SU-DHL-6 (cell line): Measurements from ENCODE around the gene PPP2R5B.

Experiments used
- H2AFZ ChIP-seq: fragments of 200-600 bp; sonication (generic); 2 replicates; pipeline ENCODE4 v1.6.1; 2014; ENCODE audit warnings: low read depth, mild to moderate bottlenecking, moderate library complexity, mixed read lengths, antibody characterized with exemption, low read length; ENCODE audit not compliant: severe bottlenecking
- H3F3A ChIP-seq: fragments of 200-600 bp; shearing (Covaris generic); 2 replicates; pipeline ENCODE4 v1.6.0; 2016; ENCODE audit warnings: antibody characterized with exemption, mild to moderate bottlenecking; ENCODE audit not compliant: insufficient read depth
- H3K27ac ChIP-seq: fragments of 200-600 bp; sonication (generic); 2 replicates; pipeline ENCODE4 v1.5.1; 2016; ENCODE audit warnings: low read depth, mild to moderate bottlenecking, low read length, moderate library complexity, mixed read lengths
- H3K27me3 ChIP-seq: fragments of 200-600 bp; sonication (generic), shearing (Covaris generic); 2 replicates; pipeline ENCODE4 v1.6.0; 2014; ENCODE audit warnings: mild to moderate bottlenecking, low read length
- H3K36me3 ChIP-seq: fragments of 200-600 bp; sonication (generic); 2 replicates; pipeline ENCODE4 v1.6.1; 2014; ENCODE audit warnings: mild to moderate bottlenecking, low read length, mixed read lengths
- H3K4me2 ChIP-seq: fragments of 300-600, 200-600 bp; shearing (Covaris generic), sonication (generic); 2 replicates; pipeline ENCODE4 v1.6.0; 2014; ENCODE audit warnings: low read length, low read depth, mild to moderate bottlenecking; ENCODE audit not compliant: poor library complexity, severe bottlenecking
- H3K4me3 ChIP-seq: fragments of 200-600 bp; sonication (generic); 2 replicates; pipeline ENCODE4 v1.5.1; 2014; ENCODE audit warnings: antibody characterized with exemption, low read length, mild to moderate bottlenecking, mixed read lengths; ENCODE audit not compliant: insufficient read depth, poor library complexity, severe bottlenecking
- H3K79me2 ChIP-seq: fragments of 200-600 bp; sonication (generic); 2 replicates; pipeline ENCODE4 v1.6.1; 2014; ENCODE audit warnings: mild to moderate bottlenecking, low read length, moderate library complexity; ENCODE audit not compliant: insufficient read depth
- H3K9ac ChIP-seq: fragments of 200-600 bp; sonication (generic); 2 replicates; pipeline ENCODE4 v1.7.0; 2014; ENCODE audit warnings: mild to moderate bottlenecking, low read length
- H3K9me2 ChIP-seq: fragments of 200-600 bp; sonication (generic); replicated peaks from 2 replicates; pipeline ENCODE4 v1.6.1; 2014; ENCODE audit warnings: low read length; ENCODE audit not compliant: insufficient read depth
- H3K9me3 ChIP-seq: fragments of 200-600 bp; sonication (generic); 2 replicates; pipeline ENCODE4 v1.6.1; 2014; ENCODE audit warnings: low read length, mixed read lengths; ENCODE audit not compliant: insufficient read depth
- H4K20me1 ChIP-seq: fragments of 200-600 bp; sonication (generic); 2 replicates; pipeline ENCODE4 v1.6.1; 2014; ENCODE audit warnings: low read depth, mild to moderate bottlenecking, antibody characterized with exemption, low read length, moderate library complexity, mixed read lengths
- CTCF ChIP-seq: fragments of 200-600 bp; sonication (generic); IDR thresholded peaks from one replicate; pipeline ENCODE4 v1.5.1; 2017; ENCODE audit warnings: antibody characterized with exemption, mild to moderate bottlenecking, low read length, moderate library complexity; ENCODE audit not compliant: insufficient read depth, poor library complexity, severe bottlenecking
- EZH2phosphoT487 ChIP-seq: fragments of 200-600 bp; sonication (generic), shearing (Covaris generic); conservative IDR thresholded peaks from 2 replicates; pipeline ENCODE4 v1.6.1; 2018; ENCODE audit warnings: mild to moderate bottlenecking, antibody characterized with exemption, low read length, moderate library complexity, mixed read lengths

The PPP2R5B gene

GRCh38 chr11:64890522-64890939, 34.0 kb upstream of the PPP2R5B start:
- no peak overlapping the region for H3K9ac ChIP-seq
- TF ChIP-seq EZH2phosphoT487 = no peak
- no peak overlapping the region for H3K27ac ChIP-seq
- H3K79me2 ChIP-seq = no peaks in the 10 kb centered on the region
- no peak overlapping the region for H3K4me3 ChIP-seq
- H4K20me1 ChIP-seq = no peaks in the 10 kb centered on the region
- no peak overlapping the region for H2AFZ ChIP-seq
- no peak overlapping the region for H3K4me2 ChIP-seq
- no peaks in the 10 kb centered on the region for H3K36me3 ChIP-seq
- H3K9me3 ChIP-seq = no peaks in the 10 kb centered on the region
- H3K27me3 ChIP-seq = no peaks in the 10 kb centered on the region
- H3F3A ChIP-seq = 0 out of 2 replicates have a peak, but pooled peaks cover 5% of the 10 kb centered on the region
- no peaks in the 10 kb centered on the region for H3K9me2 ChIP-seq

- Histone ChIP-seq H3K27me3 (no peaks in the 10 kb centered on the region), H3K79me2 (no peaks in the 10 kb centered on the region), H2AFZ (no peak overlapping the region), H3K27ac (no peak overlapping the region), H3K9ac (no peak overlapping the region), H3F3A (0 out of 2 replicates have a peak, but pooled peaks cover 5% of the 10 kb centered on the region), H4K20me1 (no peaks in the 10 kb centered on the region), H3K4me3 (no peak overlapping the region), H3K9me3 (no peaks in the 10 kb centered on the region), H3K36me3 (no peaks in the 10 kb centered on the region), H3K4me2 (no peak overlapping the region), H3K9me2 (no peaks in the 10 kb centered on the region)
- TF ChIP-seq EZH2phosphoT487 = no peak
- TF ChIP-seq CTCF = no peak
Observed at GRCh38 chr11:64891215-64891848, 33.2 kb upstream of the PPP2R5B start.

- TF ChIP-seq EZH2phosphoT487 (no peak), CTCF (no peak)
- Histone ChIP-seq H3K27me3 (no peaks in the 10 kb centered on the region), H3K4me3 (no peak overlapping the region), H4K20me1 (no peaks in the 10 kb centered on the region), H3F3A (0 out of 2 replicates have a peak, but pooled peaks cover 5% of the 10 kb centered on the region), H3K4me2 (no peak overlapping the region), H3K9ac (no peak overlapping the region), H3K9me3 (no peaks in the 10 kb centered on the region), H3K27ac (no peak overlapping the region), H3K9me2 (no peaks in the 10 kb centered on the region), H2AFZ (no peak overlapping the region), H3K79me2 (no peaks in the 10 kb centered on the region), H3K36me3 (no peaks in the 10 kb centered on the region)
Observed at GRCh38 chr11:64891880-64892279, 32.6 kb upstream of the PPP2R5B start.

GRCh38 chr11:64892411-64892831, 32.1 kb upstream of the PPP2R5B start:
- Histone ChIP-seq H3K4me2 (no peak overlapping the region), H3K9ac (no peak overlapping the region), H3K9me3 (no peaks in the 10 kb centered on the region), H3F3A (0 out of 2 replicates have a peak, but pooled peaks cover 2% of the 10 kb centered on the region), H3K4me3 (no peak overlapping the region), H2AFZ (no peak overlapping the region), H3K27ac (no peak overlapping the region), H4K20me1 (no peaks in the 10 kb centered on the region), H3K36me3 (no peaks in the 10 kb centered on the region), H3K27me3 (no peaks in the 10 kb centered on the region), H3K9me2 (no peaks in the 10 kb centered on the region), H3K79me2 (no peaks in the 10 kb centered on the region)
- TF ChIP-seq CTCF (no peak), EZH2phosphoT487 (no peak)
